Measurements from ENCODE around the gene ATOH8. TPM values are rescaled to one million over a fixed set of nuclear protein-coding genes. Genes with fewer than 3 reads are reported as not detected.
A peak's percentile ranks its signal among the peaks of the same experiment; 100 is the strongest.

Gene ATOH8
- total RNA-seq, 1 donor from 2014 or later: 7.7 TPM

GRCh38 chr2:85725451-85725850 is 28.3 kb upstream of the ATOH8 start:
- H3K4me1 Mint-ChIP-seq: peaks cover 14% of the 10 kb centered on the region
- H3K27ac Mint-ChIP-seq (ENCODE audit: unreplicated experiment): peak overlapping the region; percentile 3
- H3K27me3 Mint-ChIP-seq (ENCODE audit: low read depth): peaks cover 13% of the 10 kb centered on the region
- no peak overlapping the region for H3K4me3 Mint-ChIP-seq
- TF ChIP-seq CTCF (conservative IDR thresholded peaks at IDR 0.05): no peak
- no peaks in the 10 kb centered on the region for H3K9me3 Mint-ChIP-seq
- no peak for DNase-seq (ENCODE audit: low read depth, low spot score)
- no peaks in the 10 kb centered on the region for H3K36me3 Mint-ChIP-seq (ENCODE audit: low read depth)

GRCh38 chr2:85727798-85728197 is 26.0 kb upstream of the ATOH8 start:
- H3K36me3 Mint-ChIP-seq (ENCODE audit: low read depth): no peaks in the 10 kb centered on the region
- peaks cover 21% of the 10 kb centered on the region for H3K4me1 Mint-ChIP-seq
- H3K4me3 Mint-ChIP-seq: no peak overlapping the region
- no peaks in the 10 kb centered on the region for H3K9me3 Mint-ChIP-seq
- H3K27me3 Mint-ChIP-seq (ENCODE audit: low read depth): peaks cover 13% of the 10 kb centered on the region
- no peak for TF ChIP-seq CTCF (conservative IDR thresholded peaks at IDR 0.05)
- DNase-seq (ENCODE audit: low read depth, low spot score): no peak
- H3K27ac Mint-ChIP-seq (ENCODE audit: unreplicated experiment): no peak overlapping the region

DNA sequence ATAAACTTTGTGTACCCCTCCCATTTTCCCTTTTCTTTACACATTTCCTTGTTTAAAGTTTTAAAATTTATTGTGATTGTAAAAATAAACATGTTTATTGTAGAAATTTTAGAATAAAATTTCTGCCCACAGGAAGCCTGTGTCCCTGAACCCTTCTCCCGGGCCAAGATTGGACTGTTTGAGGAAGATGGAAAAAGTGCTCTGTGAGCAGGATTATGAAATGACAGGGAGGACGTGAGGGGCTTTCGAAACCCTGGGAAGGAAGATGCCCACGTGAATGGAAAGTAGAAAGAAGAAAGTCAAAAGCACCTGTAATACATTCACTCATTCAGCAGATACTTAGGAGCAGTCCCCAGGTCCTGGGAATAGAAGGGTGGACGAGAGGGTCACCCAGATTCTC is 25.4 kb upstream of the ATOH8 start:
- no peak for DNase-seq (ENCODE audit: low read depth, low spot score)
- peaks cover 13% of the 10 kb centered on the region for H3K27me3 Mint-ChIP-seq (ENCODE audit: low read depth)
- no peak overlapping the region for H3K4me3 Mint-ChIP-seq
- no peaks in the 10 kb centered on the region for H3K36me3 Mint-ChIP-seq (ENCODE audit: low read depth)
- TF ChIP-seq CTCF (conservative IDR thresholded peaks at IDR 0.05): no peak
- peaks cover 25% of the 10 kb centered on the region for H3K4me1 Mint-ChIP-seq
- H3K27ac Mint-ChIP-seq (ENCODE audit: unreplicated experiment): no peak overlapping the region
- no peaks in the 10 kb centered on the region for H3K9me3 Mint-ChIP-seq

- Mint-ChIP-seq H3K27ac (ENCODE audit: unreplicated experiment) (no peak overlapping the region), H3K27me3 (ENCODE audit: low read depth) (peaks cover 13% of the 10 kb centered on the region), H3K36me3 (ENCODE audit: low read depth) (no peaks in the 10 kb centered on the region), H3K9me3 (no peaks in the 10 kb centered on the region), H3K4me3 (no peak overlapping the region), H3K4me1 (peaks cover 25% of the 10 kb centered on the region)
- DNase-seq (ENCODE audit: low read depth, low spot score): peak; percentile 96
- TF ChIP-seq CTCF (conservative IDR thresholded peaks at IDR 0.05): peak; percentile 97
Observed at GRCh38 chr2:85728883-85729824, 24.6 kb upstream of the ATOH8 start.

GRCh38 chr2:85729825-85730510 is 23.8 kb upstream of the ATOH8 start:
- Mint-ChIP-seq H3K4me1 (peaks cover 25% of the 10 kb centered on the region), H3K9me3 (no peaks in the 10 kb centered on the region), H3K36me3 (ENCODE audit: low read depth) (no peaks in the 10 kb centered on the region), H3K27ac (ENCODE audit: unreplicated experiment) (no peak overlapping the region), H3K27me3 (ENCODE audit: low read depth) (peaks cover 13% of the 10 kb centered on the region), H3K4me3 (no peak overlapping the region)
- no peak for TF ChIP-seq CTCF (conservative IDR thresholded peaks at IDR 0.05)
- no peak for DNase-seq (ENCODE audit: low read depth, low spot score)

Data from neural crest cell (in vitro differentiated cells).